Endodermal cell (in vitro differentiated cells): ENCODE data around the gene FAM151A. TPM values are rescaled to one million over a fixed set of nuclear protein-coding genes. Genes with fewer than 3 reads are reported as not detected.

ENCODE experiments used
- DNase-seq: peaks from one replicate; pipeline ENCODE4 v3.0.0-alpha.2; 2017
- H3K27ac ChIP-seq: 2 replicates; pipeline ENCODE4 v1.5.1; 2013; ENCODE audit warnings: mild to moderate bottlenecking, low read depth, low read length, moderate library complexity
- H3K27me3 ChIP-seq: 2 replicates; pipeline ENCODE4 v1.6.1; 2013; ENCODE audit warnings: mild to moderate bottlenecking, low read length, moderate library complexity; ENCODE audit not compliant: insufficient read depth, control insufficient read depth, poor library complexity, severe bottlenecking
- H3K36me3 ChIP-seq: 2 replicates; pipeline ENCODE4 v1.7.0; 2013; ENCODE audit warnings: mild to moderate bottlenecking, low read length, moderate library complexity; ENCODE audit not compliant: control insufficient read depth, insufficient read depth
- H3K4me1 ChIP-seq: one replicate; pipeline ENCODE4 v1.7.0; 2013; ENCODE audit warnings: low read length; ENCODE audit not compliant: control insufficient read depth, insufficient read depth
- H3K4me3 ChIP-seq: 2 replicates; pipeline ENCODE4 v1.5.1; 2013; ENCODE audit warnings: mild to moderate bottlenecking, low read length, moderate library complexity
- H3K9ac ChIP-seq: 2 replicates; pipeline ENCODE4 v1.6.1; 2013; ENCODE audit warnings: mild to moderate bottlenecking, low read length, moderate library complexity; ENCODE audit not compliant: poor library complexity, severe bottlenecking; ENCODE audit errors: extremely low read depth
- H3K9me3 ChIP-seq: 2 replicates; pipeline ENCODE4 v1.6.1; 2013; ENCODE audit warnings: mild to moderate bottlenecking, low read length, moderate library complexity; ENCODE audit not compliant: control insufficient read depth
- H3K27ac Mint-ChIP-seq: 2 replicates; pipeline ENCODE4 v1.8.0; 2020; ENCODE audit warnings: mixed read lengths
- H3K27me3 Mint-ChIP-seq: 2 replicates; pipeline ENCODE4 v1.8.0; 2021; ENCODE audit warnings: mild to moderate bottlenecking, mixed read lengths; ENCODE audit not compliant: insufficient read depth
- H3K36me3 Mint-ChIP-seq: 2 replicates; pipeline ENCODE4 v1.8.0; 2020; ENCODE audit warnings: low read depth, mixed read lengths
- H3K4me1 Mint-ChIP-seq: 2 replicates; pipeline ENCODE4 v1.8.0; 2020; ENCODE audit warnings: mixed read lengths
- H3K4me3 Mint-ChIP-seq: 2 replicates; pipeline ENCODE4 v1.8.0; 2020; ENCODE audit warnings: mild to moderate bottlenecking, moderate library complexity, mixed read lengths
- H3K9me3 Mint-ChIP-seq: 2 replicates; pipeline ENCODE4 v1.8.0; 2020; ENCODE audit warnings: mild to moderate bottlenecking, mixed read lengths
- CTCF ChIP-seq: fragments of 200-600 bp; sonication (generic); conservative IDR thresholded peaks from 2 replicates; pipeline ENCODE4 v1.5.0; 2021; ENCODE audit warnings: antibody characterized with exemption, mild to moderate bottlenecking
- WGBS, 2 experiments: methylation state at CpG; one replicate each; pipeline versions ENCODE4 v1.1.5 to v1.1.7; 2013; ENCODE audit warnings: missing lambda C conversion rate in 2 of 2, mixed read lengths in 1 of 2; ENCODE audit not compliant: insufficient coverage in 1 of 2, insufficient read length in 1 of 2; 5-methylcytosine and 5-hydroxymethylcytosine counted together
- total RNA-seq, 2 donors: library from RNA; stranded (reverse); fragmentation: NEBNext Ultra II Directional in 1 of 2; extraction: Animal tissue kit (Norgen Biotek cat#: 25700) in 1 of 2; gene quantifications; 2 replicates in 1 of 2; 3 replicates in 1 of 2; pipeline ENCODE4 v1.2.1, GENCODE V29; 2021

FAM151A gene
- total RNA-seq, 2 donors from 2014 or later, result not detected

- H3K27me3 Mint-ChIP-seq, result no peaks in the 10 kb centered on the region
- TF ChIP-seq CTCF, result no peak
- H3K4me1 Mint-ChIP-seq, result no peaks in the 10 kb centered on the region
- H3K27ac ChIP-seq, result no peak overlapping the region
- no peak overlapping the region for H3K4me3 Mint-ChIP-seq
- DNase-seq, result no peak
- H3K36me3 Mint-ChIP-seq, result no peaks in the 10 kb centered on the region
- no peak overlapping the region for H3K9ac ChIP-seq
- H3K9me3 ChIP-seq, result no peaks in the 10 kb centered on the region
- H3K4me3 ChIP-seq, result no peak overlapping the region
- H3K9me3 Mint-ChIP-seq, result no peaks in the 10 kb centered on the region
- H3K36me3 ChIP-seq, result no peaks in the 10 kb centered on the region
- no peak overlapping the region for H3K27ac Mint-ChIP-seq
- WGBS, 2 experiments, result 92 to 94% methylated on average over 6 to 9 of the region's 9 CpGs
- no peaks in the 10 kb centered on the region for H3K4me1 ChIP-seq
- H3K27me3 ChIP-seq, result no peaks in the 10 kb centered on the region
Measured at GRCh38 chr1:54606096-54606989, 17.0 kb downstream of the FAM151A start.

- Histone ChIP-seq H3K27ac (no peak overlapping the region), H3K9ac (no peak overlapping the region), H3K36me3 (no peaks in the 10 kb centered on the region), H3K27me3 (no peaks in the 10 kb centered on the region), H3K4me1 (no peaks in the 10 kb centered on the region), H3K4me3 (no peak overlapping the region), H3K9me3 (no peaks in the 10 kb centered on the region)
- no peaks in the 10 kb centered on the region for H3K36me3 Mint-ChIP-seq
- TF ChIP-seq CTCF, result no peak
- H3K27ac Mint-ChIP-seq, result no peak overlapping the region
- no peaks in the 10 kb centered on the region for H3K4me1 Mint-ChIP-seq
- no peak for DNase-seq
- 93 to 95% methylated on average over 11 to 13 of the region's 13 CpGs for WGBS, 2 experiments
- no peak overlapping the region for H3K4me3 Mint-ChIP-seq
- H3K27me3 Mint-ChIP-seq, result no peaks in the 10 kb centered on the region
- H3K9me3 Mint-ChIP-seq, result no peaks in the 10 kb centered on the region
Measured at GRCh38 chr1:54604572-54605370, 18.6 kb downstream of the FAM151A start.

GRCh38 chr1:54604051-54604450 lies 19.3 kb downstream of the FAM151A start:
- Histone ChIP-seq H3K27ac (no peak overlapping the region), H3K4me1 (no peaks in the 10 kb centered on the region), H3K9me3 (no peaks in the 10 kb centered on the region), H3K9ac (no peak overlapping the region), H3K4me3 (no peak overlapping the region), H3K27me3 (no peaks in the 10 kb centered on the region), H3K36me3 (no peaks in the 10 kb centered on the region)
- Mint-ChIP-seq H3K27ac (no peak overlapping the region), H3K36me3 (no peaks in the 10 kb centered on the region), H3K4me3 (no peak overlapping the region), H3K9me3 (no peaks in the 10 kb centered on the region), H3K4me1 (no peaks in the 10 kb centered on the region), H3K27me3 (no peaks in the 10 kb centered on the region)
- TF ChIP-seq CTCF, result no peak
- DNase-seq, result no peak
- WGBS, 2 experiments, result 92 to 94% methylated on average over 5 to 7 of the region's 7 CpGs
